EH (cell line): Measurements from ENCODE around the gene CREBBP.

Experiments
- DNase-seq: peaks from one replicate; pipeline ENCODE4 v3.0.0-alpha.2; 2015; ENCODE audit warnings: low read depth

Gene CREBBP

GRCh38 chr16:3713587-3714242 lies 166.8 kb downstream of the CREBBP start:
- no peak for DNase-seq

DNA sequence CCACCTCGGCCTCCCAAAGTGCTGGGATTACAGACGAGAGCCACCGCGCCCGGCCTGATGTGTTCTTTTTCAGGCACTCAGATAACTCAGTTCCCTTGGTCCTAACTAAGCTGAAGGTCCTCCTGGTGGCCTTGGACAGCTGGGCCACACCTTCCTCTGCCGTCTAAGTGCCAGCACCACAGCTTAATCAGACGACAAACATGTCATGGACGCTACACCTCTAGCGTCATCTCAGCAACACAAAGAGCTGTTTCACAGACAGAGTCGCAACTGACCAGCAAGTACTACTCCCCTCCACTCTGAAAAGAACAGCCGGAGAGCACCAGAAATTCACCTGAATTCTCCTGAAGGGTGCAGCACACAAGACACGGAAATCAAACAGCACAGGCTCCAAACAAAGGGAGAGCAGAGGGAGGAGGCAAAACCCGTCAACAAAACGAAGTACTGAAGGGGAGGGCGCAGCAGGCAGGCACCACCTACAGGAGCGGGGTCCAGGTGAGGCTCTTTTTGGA lies 167.6 kb downstream of the CREBBP start:
- no peak for DNase-seq

GRCh38 chr16:3706253-3707012 lies 174.1 kb downstream of the CREBBP start:
- DNase-seq = no peak

DNA sequence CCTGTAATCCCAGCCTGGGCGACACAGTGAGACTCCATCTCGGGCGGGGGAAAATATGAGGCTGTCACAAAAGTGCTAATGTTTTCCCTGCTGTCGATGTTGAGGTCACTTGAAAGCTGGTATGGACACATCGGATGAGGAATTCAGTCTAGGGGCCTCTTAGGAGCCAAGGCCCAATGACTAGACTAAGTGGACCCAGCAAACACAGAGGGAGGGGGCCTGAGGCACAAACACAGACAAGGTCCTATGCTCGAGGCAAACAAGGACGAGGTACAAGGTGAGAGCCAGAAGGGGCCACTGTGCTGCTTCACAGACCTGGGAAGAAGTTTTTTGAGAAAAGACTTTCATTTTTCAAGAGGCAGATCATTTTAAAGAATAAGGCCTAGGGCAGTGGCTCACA lies 178.4 kb downstream of the CREBBP start:
- DNase-seq = no peak

DNA sequence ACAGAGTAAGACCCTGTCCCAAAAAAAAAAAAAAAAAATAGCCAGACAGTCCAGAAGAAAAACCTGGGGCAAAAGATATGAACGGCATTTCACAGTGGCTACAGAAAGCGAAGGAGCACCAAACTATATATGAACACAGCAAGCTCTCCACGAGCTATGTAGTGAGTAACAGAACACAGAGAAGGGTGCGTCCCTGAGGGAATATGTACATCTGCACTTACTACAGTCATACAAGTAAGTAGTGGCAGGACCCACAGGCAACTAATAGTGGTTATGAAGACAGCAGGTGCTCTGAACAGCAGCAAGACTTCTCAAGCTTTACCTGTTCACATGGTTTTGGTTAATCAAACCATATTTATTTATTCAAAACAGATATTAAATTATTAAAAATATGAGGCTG lies 179.0 kb downstream of the CREBBP start:
- DNase-seq = no peak

- DNase-seq = peak; percentile 23
Observed at GRCh38 chr16:3698941-3699340, 181.6 kb downstream of the CREBBP start.

- peak; percentile 97 for DNase-seq
Observed at GRCh38 chr16:3696425-3697218, 183.9 kb downstream of the CREBBP start.

- DNase-seq = no peak
Observed at GRCh38 chr16:3695610-3696369, 184.7 kb downstream of the CREBBP start.

GRCh38 chr16:3694051-3694450 lies 186.5 kb downstream of the CREBBP start:
- DNase-seq = no peak

GRCh38 chr16:3691761-3692160 lies 188.8 kb downstream of the CREBBP start:
- DNase-seq = no peak

DNA sequence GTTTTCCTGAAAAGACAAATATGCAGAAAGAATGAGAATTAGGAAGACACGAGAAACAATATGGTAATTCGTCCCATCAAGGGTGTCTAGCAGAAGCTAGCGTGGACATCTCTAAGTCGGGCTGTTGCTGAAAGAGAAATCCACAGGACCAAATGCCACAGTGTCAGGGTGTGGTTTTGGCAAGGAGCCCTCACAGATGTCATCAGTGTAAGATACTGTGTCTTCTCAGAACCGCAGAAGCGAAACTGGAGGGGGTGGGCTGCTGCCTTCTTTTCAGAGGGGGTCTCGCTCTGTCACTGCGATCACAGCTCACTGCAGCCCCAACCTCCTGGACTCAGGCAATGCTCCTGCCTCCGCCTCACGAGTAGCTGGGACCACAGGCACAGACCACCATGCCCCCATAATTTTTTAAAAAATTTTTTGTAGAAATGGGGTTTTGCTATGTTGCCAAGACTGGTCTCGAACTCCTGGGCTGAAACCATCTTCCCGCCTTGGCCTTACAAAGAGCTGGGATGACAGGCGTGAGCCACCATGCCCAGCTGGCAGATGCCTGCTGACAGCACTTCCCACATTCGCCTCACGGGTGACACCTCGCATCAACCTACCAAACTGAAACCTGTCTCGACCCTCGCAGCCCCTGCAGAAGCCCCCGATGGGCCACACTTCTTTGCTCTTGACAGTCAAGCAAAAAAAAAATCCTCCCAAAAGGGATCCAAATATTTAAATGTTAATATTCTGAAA lies 189.4 kb downstream of the CREBBP start:
- peak; percentile 68 for DNase-seq

- DNase-seq = peak; percentile 96
Observed at GRCh38 chr16:3690470-3690928, 190.0 kb downstream of the CREBBP start.

- DNase-seq = peak; percentile 66
Observed at GRCh38 chr16:3689731-3690130, 190.8 kb downstream of the CREBBP start.

DNA sequence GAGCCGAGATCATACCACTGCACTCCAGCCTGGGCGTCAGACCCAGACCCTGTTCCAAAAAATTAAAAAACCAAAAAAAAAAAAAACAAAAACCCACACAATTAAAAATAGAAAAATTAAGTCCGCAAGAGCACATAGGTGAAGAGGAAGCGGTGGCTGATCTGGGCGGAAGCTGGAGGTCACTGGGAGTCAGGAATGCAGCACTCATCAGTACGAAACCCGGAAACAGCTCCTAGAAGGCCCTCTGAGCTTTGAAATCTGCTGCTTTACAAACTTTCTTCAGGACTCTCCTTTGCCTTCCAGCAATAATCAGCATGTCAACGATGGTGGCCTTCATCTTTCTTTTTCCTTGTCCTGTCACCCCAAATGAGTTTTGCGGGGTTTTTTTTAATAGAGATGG lies 192.7 kb downstream of the CREBBP start:
- DNase-seq = no peak

- no peak for DNase-seq
Observed at GRCh38 chr16:3687021-3687420, 193.5 kb downstream of the CREBBP start.

- DNase-seq = no peak
Observed at GRCh38 chr16:3681206-3681605, 199.3 kb downstream of the CREBBP start.

DNA sequence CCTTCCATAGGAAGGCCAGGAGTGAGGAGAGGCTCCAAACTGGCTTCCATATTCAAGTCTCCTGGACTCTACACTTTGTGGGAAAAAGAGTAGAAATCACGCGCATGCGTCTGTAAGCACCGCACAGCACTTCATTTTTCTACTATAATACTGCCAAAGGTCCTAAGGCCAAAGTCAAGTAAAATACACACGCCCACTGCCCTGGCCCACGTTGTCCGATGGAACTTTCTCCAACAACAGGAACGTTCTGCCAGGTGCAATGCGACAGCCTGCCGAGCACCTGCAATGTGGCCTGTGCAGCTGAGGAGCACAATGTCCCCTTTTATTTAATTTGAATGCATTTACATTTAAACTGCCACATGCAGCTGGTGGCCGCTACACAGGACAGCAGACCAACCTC lies 202.5 kb downstream of the CREBBP start:
- no peak for DNase-seq

- DNase-seq = no peak
Observed at GRCh38 chr16:3675601-3676130, 204.8 kb downstream of the CREBBP start.
